OCI-LY1 (cell line): Measurements from ENCODE around the gene EMSY.

Source experiments
- EZH2 ChIP-seq: fragments of 200-600 bp; sonication (generic), shearing (Covaris generic); IDR thresholded peaks from 2 replicates; pipeline ENCODE4 v1.8.0; 2017; ENCODE audit warnings: borderline replicate concordance, mixed run types, mild to moderate bottlenecking, antibody characterized with exemption, low read length, moderate library complexity, mixed read lengths
- TF ChIP-seq, protein P1 (sequence below): fragments of 200-600 bp; sonication (generic), shearing (Covaris generic); IDR thresholded peaks from 2 replicates; pipeline ENCODE4 v1.5.1; 2017; ENCODE audit warnings: mild to moderate bottlenecking, antibody characterized with exemption, low read length, moderate library complexity, mixed read lengths

DNA sequence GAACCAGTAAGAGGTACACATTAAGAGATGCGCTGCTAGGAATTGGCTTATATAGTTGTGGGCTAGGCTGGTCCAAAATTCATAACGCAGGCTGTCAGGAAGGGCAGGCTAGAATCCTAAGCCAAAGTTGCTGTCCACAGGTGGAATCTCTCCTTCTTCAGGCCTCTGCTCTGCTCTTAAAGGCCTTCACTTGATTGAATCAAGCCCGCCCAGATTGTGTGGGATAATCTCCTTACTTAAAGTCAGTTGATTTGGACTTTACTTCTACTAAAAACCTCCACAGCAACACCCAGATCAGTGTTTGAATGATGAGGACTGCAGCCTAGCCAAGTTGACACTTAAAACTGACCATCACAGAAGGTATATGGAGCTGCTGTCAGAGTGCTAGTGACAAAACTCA lies 156.9 kb downstream of the EMSY start:
- TF ChIP-seq, protein P1, sequence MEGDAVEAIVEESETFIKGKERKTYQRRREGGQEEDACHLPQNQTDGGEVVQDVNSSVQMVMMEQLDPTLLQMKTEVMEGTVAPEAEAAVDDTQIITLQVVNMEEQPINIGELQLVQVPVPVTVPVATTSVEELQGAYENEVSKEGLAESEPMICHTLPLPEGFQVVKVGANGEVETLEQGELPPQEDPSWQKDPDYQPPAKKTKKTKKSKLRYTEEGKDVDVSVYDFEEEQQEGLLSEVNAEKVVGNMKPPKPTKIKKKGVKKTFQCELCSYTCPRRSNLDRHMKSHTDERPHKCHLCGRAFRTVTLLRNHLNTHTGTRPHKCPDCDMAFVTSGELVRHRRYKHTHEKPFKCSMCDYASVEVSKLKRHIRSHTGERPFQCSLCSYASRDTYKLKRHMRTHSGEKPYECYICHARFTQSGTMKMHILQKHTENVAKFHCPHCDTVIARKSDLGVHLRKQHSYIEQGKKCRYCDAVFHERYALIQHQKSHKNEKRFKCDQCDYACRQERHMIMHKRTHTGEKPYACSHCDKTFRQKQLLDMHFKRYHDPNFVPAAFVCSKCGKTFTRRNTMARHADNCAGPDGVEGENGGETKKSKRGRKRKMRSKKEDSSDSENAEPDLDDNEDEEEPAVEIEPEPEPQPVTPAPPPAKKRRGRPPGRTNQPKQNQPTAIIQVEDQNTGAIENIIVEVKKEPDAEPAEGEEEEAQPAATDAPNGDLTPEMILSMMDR = no peak
- no peak for TF ChIP-seq EZH2
